Adipocyte (in vitro differentiated cells): ENCODE measurements around the gene DHRS9.
"Not testable (repeated sequence)": the region's sequence is repeated elsewhere in the genome, so short reads cannot be mapped to it uniquely, and the experiment has no call there.

Source experiments
- DNase-seq: peaks from one replicate; pipeline ENCODE4 v3.0.0-alpha.2; 2015; ENCODE audit warnings: low read depth
- H3K27me3 ChIP-seq: replicated peaks from 2 replicates; pipeline ENCODE4 v1.7.0; 2013; ENCODE audit warnings: mild to moderate bottlenecking, low read length, moderate library complexity; ENCODE audit not compliant: control insufficient read depth, insufficient read depth
- H3K36me3 ChIP-seq: 2 replicates; pipeline ENCODE4 v1.7.0; 2013; ENCODE audit warnings: low read length, mild to moderate bottlenecking, moderate library complexity; ENCODE audit not compliant: control insufficient read depth, insufficient read depth, severe bottlenecking
- H3K4me1 ChIP-seq: 2 replicates; pipeline ENCODE4 v1.7.0; 2013; ENCODE audit warnings: mild to moderate bottlenecking, low read length, moderate library complexity; ENCODE audit not compliant: control insufficient read depth, insufficient read depth
- H3K4me3 ChIP-seq: 2 replicates; pipeline ENCODE4 v1.7.0; 2013; ENCODE audit warnings: mild to moderate bottlenecking, low read length, moderate library complexity
- H3K9ac ChIP-seq: 2 replicates; pipeline ENCODE4 v1.7.0; 2013; ENCODE audit warnings: mild to moderate bottlenecking, low read length, moderate library complexity
- H3K9me3 ChIP-seq: 2 replicates; pipeline ENCODE4 v1.7.0; 2013; ENCODE audit warnings: mild to moderate bottlenecking, low read length, moderate library complexity; ENCODE audit not compliant: control insufficient read depth

Gene DHRS9

GRCh38 chr2:169116327-169116726 lies 47.0 kb downstream of the DHRS9 start:
- H3K9me3 ChIP-seq = no peaks in the 10 kb centered on the region
- no peak overlapping the region for H3K4me3 ChIP-seq
- DNase-seq = no peak
- no peaks in the 10 kb centered on the region for H3K4me1 ChIP-seq
- H3K36me3 ChIP-seq = no peaks in the 10 kb centered on the region
- H3K9ac ChIP-seq = no peak overlapping the region
- H3K27me3 ChIP-seq = peaks cover 40% of the 10 kb centered on the region

- Histone ChIP-seq H3K27me3 (peaks cover 33% of the 10 kb centered on the region), H3K4me3 (no peak overlapping the region), H3K36me3 (no peaks in the 10 kb centered on the region), H3K9ac (no peak overlapping the region), H3K4me1 (no peaks in the 10 kb centered on the region), H3K9me3 (no peaks in the 10 kb centered on the region)
- no peak for DNase-seq
Observed at GRCh38 chr2:169116993-169117392, 47.6 kb downstream of the DHRS9 start.

- no peak overlapping the region for H3K9ac ChIP-seq
- no peaks in the 10 kb centered on the region for H3K4me1 ChIP-seq
- no peak overlapping the region for H3K4me3 ChIP-seq
- no peaks in the 10 kb centered on the region for H3K9me3 ChIP-seq
- peaks cover 30% of the 10 kb centered on the region for H3K27me3 ChIP-seq
- DNase-seq = no peak
- no peaks in the 10 kb centered on the region for H3K36me3 ChIP-seq
Observed at GRCh38 chr2:169118060-169118459, 48.7 kb downstream of the DHRS9 start.

GRCh38 chr2:169119123-169119760 lies 49.9 kb downstream of the DHRS9 start:
- DNase-seq = no peak

GRCh38 chr2:169119851-169120250 lies 50.5 kb downstream of the DHRS9 start:
- H3K9me3 ChIP-seq = no peaks in the 10 kb centered on the region

More at GRCh38 chr2:169119123-169119760, 49.9 kb downstream of the DHRS9 start:
- H3K9me3 ChIP-seq = no peaks in the 10 kb centered on the region
- H3K4me1 ChIP-seq = no peaks in the 10 kb centered on the region
- no peaks in the 10 kb centered on the region for H3K36me3 ChIP-seq
- H3K4me3 ChIP-seq = no peak overlapping the region
- no peak overlapping the region for H3K9ac ChIP-seq
- peaks cover 33% of the 10 kb centered on the region for H3K27me3 ChIP-seq

GRCh38 chr2:169129703-169130243 lies 60.4 kb downstream of the DHRS9 start:
- no peaks in the 10 kb centered on the region for H3K4me1 ChIP-seq
- no peak for DNase-seq

More at GRCh38 chr2:169119851-169120250, 50.5 kb downstream of the DHRS9 start:
- Histone ChIP-seq H3K4me3 (no peak overlapping the region), H3K4me1 (no peaks in the 10 kb centered on the region), H3K9ac (no peak overlapping the region), H3K27me3 (peaks cover 31% of the 10 kb centered on the region), H3K36me3 (no peaks in the 10 kb centered on the region)
- no peak for DNase-seq

GRCh38 chr2:169131587-169132512 lies 62.5 kb downstream of the DHRS9 start:
- no peak overlapping the region for H3K9ac ChIP-seq
- H3K4me1 ChIP-seq = no peaks in the 10 kb centered on the region
- no peaks in the 10 kb centered on the region for H3K36me3 ChIP-seq
- H3K9me3 ChIP-seq = no peaks in the 10 kb centered on the region
- no peak overlapping the region for H3K4me3 ChIP-seq
- DNase-seq = peak; percentile 71
- H3K27me3 ChIP-seq = no peaks in the 10 kb centered on the region

More at GRCh38 chr2:169129703-169130243, 60.4 kb downstream of the DHRS9 start:
- H3K9ac ChIP-seq = no peak overlapping the region
- no peaks in the 10 kb centered on the region for H3K27me3 ChIP-seq
- H3K9me3 ChIP-seq = no peaks in the 10 kb centered on the region
- H3K36me3 ChIP-seq = no peaks in the 10 kb centered on the region
- H3K4me3 ChIP-seq = no peak overlapping the region

- not testable (repeated sequence) for H3K27me3 ChIP-seq, H3K36me3 ChIP-seq, H3K4me3 ChIP-seq, H3K9ac ChIP-seq, H3K4me1 ChIP-seq, H3K9me3 ChIP-seq, DNase-seq
Observed at GRCh38 chr2:169134272-169134671, 64.9 kb downstream of the DHRS9 start.

GRCh38 chr2:169136428-169136827 lies 67.1 kb downstream of the DHRS9 start:
- not testable (repeated sequence) for DNase-seq, H3K36me3 ChIP-seq

GRCh38 chr2:169136885-169137534 lies 67.6 kb downstream of the DHRS9 start:
- Histone ChIP-seq H3K27me3 (peaks cover 6% of the 10 kb centered on the region), H3K4me1 (no peaks in the 10 kb centered on the region), H3K9me3 (no peaks in the 10 kb centered on the region), H3K36me3 (no peaks in the 10 kb centered on the region), H3K9ac (no peak overlapping the region), H3K4me3 (no peak overlapping the region)
- DNase-seq = no peak

More at GRCh38 chr2:169136428-169136827, 67.1 kb downstream of the DHRS9 start:
- not testable (repeated sequence) for H3K4me1 ChIP-seq, H3K4me3 ChIP-seq, H3K9ac ChIP-seq, H3K27me3 ChIP-seq, H3K9me3 ChIP-seq

GRCh38 chr2:169137924-169138323 lies 68.6 kb downstream of the DHRS9 start:
- Histone ChIP-seq H3K27me3 (peaks cover 15% of the 10 kb centered on the region), H3K9me3 (no peaks in the 10 kb centered on the region), H3K4me1 (no peaks in the 10 kb centered on the region), H3K9ac (no peak overlapping the region), H3K4me3 (no peak overlapping the region), H3K36me3 (no peaks in the 10 kb centered on the region)
- DNase-seq = no peak
